Tibial artery (tissue), 4 donors: ENCODE measurements around the gene MOGAT2.

Experiments
- DNase-seq, 2 donors: peaks; one replicate each; pipeline ENCODE4 v3.0.0-alpha.2; 2019
- H3K27ac ChIP-seq, 2 donors: fragments of 200-600 bp; sonication (generic) in 1 of 2; 1 replicate in 1 of 2; 2 replicates in 1 of 2; pipeline ENCODE4 v1.5.1; 2018 to 2019; ENCODE audit warnings: mild to moderate bottlenecking in 1 of 2
- H3K27me3 ChIP-seq, 2 donors: fragments of 200-600 bp; sonication (generic) in 1 of 2; one replicate each; pipeline versions ENCODE4 v1.5.1 to v1.6.0; 2016 to 2019
- H3K36me3 ChIP-seq, 3 donors: fragments of 200-600 bp; sonication (generic) in 2 of 3; one replicate each; pipeline ENCODE4 v1.5.1; 2016 to 2019; ENCODE audit warnings: mild to moderate bottlenecking in 2 of 3
- H3K4me1 ChIP-seq, 4 donors: fragments of 200-600 bp; sonication (generic) in 2 of 4; 1 replicate in 3 of 4; 2 replicates in 1 of 4; pipeline ENCODE4 v1.5.1; 2016 to 2019
- H3K4me3 ChIP-seq, 2 donors: fragments of 200-600 bp; sonication (generic) in 1 of 2; 1 replicate in 1 of 2; 2 replicates in 1 of 2; pipeline ENCODE4 v1.5.1; 2018 to 2019; ENCODE audit warnings: mild to moderate bottlenecking in 2 of 2
- H3K9me3 ChIP-seq, 3 donors: fragments of 200-600 bp; sonication (generic) in 1 of 3; one replicate each; pipeline ENCODE4 v1.5.1; 2016 to 2019
- CTCF ChIP-seq, 2 experiments: fragments of 200-600 bp in 1 of 2; fragments of 450-650 bp in 1 of 2; IDR thresholded peaks; one replicate each; pipeline ENCODE4 v1.5.1; 2017 to 2019; ENCODE audit warnings: antibody characterized with exemption in 2 of 2, mild to moderate bottlenecking in 1 of 2, moderate library complexity in 1 of 2
- intact Hi-C: fragments of 100-400 bp; cut with DNase I; formaldehyde crosslinking; loops from one replicate; pipeline ENCODE4 v1.15.0; 2023; ENCODE audit warnings: low total_unique reads

Gene MOGAT2

GRCh38 chr11:75697906-75698581 lies 19.6 kb upstream of the MOGAT2 start:
- no peak for TF ChIP-seq CTCF (IDR thresholded peaks at IDR 0.05)
- no peak overlapping the region for H3K4me3 ChIP-seq
- no peaks in the 10 kb centered on the region for H3K4me1 ChIP-seq
- no peak for DNase-seq
- intact Hi-C loops = no loop called here
- no peak overlapping the region for H3K27ac ChIP-seq
- peaks cover 0 to 15% of the 10 kb centered on the region in 2 donors for H3K27me3 ChIP-seq
- no peaks in the 10 kb centered on the region for H3K9me3 ChIP-seq
- no peaks in the 10 kb centered on the region for H3K36me3 ChIP-seq

- TF ChIP-seq CTCF (IDR thresholded peaks at IDR 0.05) = no peak
- DNase-seq = no peak
- Histone ChIP-seq H3K4me1 (peaks cover 0 to 2% (median under 1%) of the 10 kb centered on the region in 4 donors), H3K27ac (no peak overlapping the region), H3K9me3 (no peaks in the 10 kb centered on the region), H3K27me3 (peaks cover 0 to 11% of the 10 kb centered on the region in 2 donors), H3K36me3 (no peaks in the 10 kb centered on the region), H3K4me3 (no peak overlapping the region)
- intact Hi-C loops = no loop called here
Measured at GRCh38 chr11:75700940-75701339, 16.7 kb upstream of the MOGAT2 start.

- TF ChIP-seq CTCF (IDR thresholded peaks at IDR 0.05) = no peak
- no peak overlapping the region for H3K4me3 ChIP-seq
- intact Hi-C loops = no loop called here
- no peak for DNase-seq
- no peak overlapping the region for H3K27ac ChIP-seq
- peaks cover 0 to 8% (median 5%) of the 10 kb centered on the region in 4 donors for H3K4me1 ChIP-seq
- no peaks in the 10 kb centered on the region for H3K9me3 ChIP-seq
- H3K36me3 ChIP-seq = no peaks in the 10 kb centered on the region
- H3K27me3 ChIP-seq = peaks cover 0 to 3% of the 10 kb centered on the region in 2 donors
Measured at GRCh38 chr11:75703695-75704237, 13.9 kb upstream of the MOGAT2 start.

- no peaks in the 10 kb centered on the region for H3K36me3 ChIP-seq
- no peaks in the 10 kb centered on the region for H3K27me3 ChIP-seq
- H3K4me3 ChIP-seq = no peak overlapping the region
- no peak for TF ChIP-seq CTCF (IDR thresholded peaks at IDR 0.05)
- H3K27ac ChIP-seq = no peak overlapping the region
- DNase-seq = no peak
- peaks cover 0 to 8% (median 5%) of the 10 kb centered on the region in 4 donors for H3K4me1 ChIP-seq
- intact Hi-C loops = no loop called here
- H3K9me3 ChIP-seq = no peaks in the 10 kb centered on the region
Measured at GRCh38 chr11:75705541-75705940, 12.1 kb upstream of the MOGAT2 start.

- H3K27me3 ChIP-seq = no peaks in the 10 kb centered on the region
- H3K4me3 ChIP-seq = no peak overlapping the region
- peak; percentile 34 to 79 for DNase-seq
- H3K9me3 ChIP-seq = no peaks in the 10 kb centered on the region
- H3K27ac ChIP-seq = no peak overlapping the region
- peak; percentile 84 to 94 for TF ChIP-seq CTCF (IDR thresholded peaks at IDR 0.05)
- H3K36me3 ChIP-seq = no peaks in the 10 kb centered on the region
- intact Hi-C loops = no loop called here
- H3K4me1 ChIP-seq = peaks cover 0 to 8% (median 5%) of the 10 kb centered on the region in 4 donors
Measured at GRCh38 chr11:75706260-75706729, 11.3 kb upstream of the MOGAT2 start.
